ENCODE measurements around the gene DSG2.
"Not testable (repeated sequence)": the region's sequence is repeated elsewhere in the genome, so short reads cannot be mapped to it uniquely, and the experiment has no call there.

The DSG2 gene

GRCh38 chr18:31500051-31500688, 2.2 kb downstream of the DSG2 start:
- no peak for DNase-seq (ENCODE audit: low spot score)

- DNase-seq (ENCODE audit: low spot score), result no peak
Measured at GRCh38 chr18:31503011-31503410, 5.0 kb downstream of the DSG2 start.

- DNase-seq (ENCODE audit: low spot score), result no peak
Measured at GRCh38 chr18:31504455-31505147, 6.6 kb downstream of the DSG2 start.

- no peak for DNase-seq (ENCODE audit: low spot score)
Measured at GRCh38 chr18:31505156-31505555, 7.2 kb downstream of the DSG2 start.

- DNase-seq (ENCODE audit: low spot score), result no peak
Measured at GRCh38 chr18:31506024-31506742, 8.2 kb downstream of the DSG2 start.

- not testable (repeated sequence) for DNase-seq (ENCODE audit: low spot score)
Measured at GRCh38 chr18:31507124-31507523, 9.1 kb downstream of the DSG2 start.

- no peak for DNase-seq (ENCODE audit: low spot score)
Measured at GRCh38 chr18:31508781-31509180, 10.8 kb downstream of the DSG2 start.

GRCh38 chr18:31509571-31509970, 11.6 kb downstream of the DSG2 start:
- DNase-seq (ENCODE audit: low spot score), result no peak

- DNase-seq (ENCODE audit: low spot score), result no peak
Measured at GRCh38 chr18:31510319-31510718, 12.3 kb downstream of the DSG2 start.

GRCh38 chr18:31511098-31511497, 13.1 kb downstream of the DSG2 start:
- DNase-seq (ENCODE audit: low spot score), result no peak

- DNase-seq (ENCODE audit: low spot score), result no peak
Measured at GRCh38 chr18:31512203-31512764, 14.3 kb downstream of the DSG2 start.

GRCh38 chr18:31513189-31513935, 15.4 kb downstream of the DSG2 start:
- DNase-seq (ENCODE audit: low spot score), result no peak

- DNase-seq (ENCODE audit: low spot score), result no peak
Measured at GRCh38 chr18:31516437-31516836, 18.5 kb downstream of the DSG2 start.

- DNase-seq (ENCODE audit: low spot score), result no peak
Measured at GRCh38 chr18:31526374-31526773, 28.4 kb downstream of the DSG2 start.

- DNase-seq (ENCODE audit: low spot score), result no peak
Measured at GRCh38 chr18:31533236-31533635, 35.3 kb downstream of the DSG2 start.

- no peak for DNase-seq (ENCODE audit: low spot score)
Measured at GRCh38 chr18:31538837-31539236, 40.9 kb downstream of the DSG2 start.

GRCh38 chr18:31546476-31546875, 48.5 kb downstream of the DSG2 start:
- no peak for DNase-seq (ENCODE audit: low spot score)

- no peak for DNase-seq (ENCODE audit: low spot score)
Measured at GRCh38 chr18:31548853-31549252, 50.9 kb downstream of the DSG2 start.

GRCh38 chr18:31549416-31549815, 51.4 kb downstream of the DSG2 start:
- DNase-seq (ENCODE audit: low spot score), result no peak

- no peak for DNase-seq (ENCODE audit: low spot score)
Measured at GRCh38 chr18:31551883-31552282, 53.9 kb downstream of the DSG2 start.

- no peak for DNase-seq (ENCODE audit: low spot score)
Measured at GRCh38 chr18:31553800-31554199, 55.8 kb downstream of the DSG2 start.

- DNase-seq (ENCODE audit: low spot score), result no peak
Measured at GRCh38 chr18:31554776-31555175, 56.8 kb downstream of the DSG2 start.

Measured in CD4-positive, alpha-beta T cell treated with Interleukin-15 for 4 hours (primary cell).